Dendritic cell treated with granulocyte-macrophage colony-stimulating factor and Interleukin-4, amounts not matched to agents 40 ng/mL and 50 ng/mL, for 4 days (primary cell): ENCODE data around the gene SIDT1.
A peak's percentile ranks its signal among the peaks of the same experiment; 100 is the strongest.
"Not testable (repeated sequence)": the region's sequence is repeated elsewhere in the genome, so short reads cannot be mapped to it uniquely, and the experiment has no call there.

ENCODE experiments used
- H3K27ac Mint-ChIP-seq: one replicate; pipeline ENCODE4 v1.8.0; 2022; ENCODE audit warnings: mild to moderate bottlenecking, mixed read lengths
- H3K27me3 Mint-ChIP-seq: one replicate; pipeline ENCODE4 v1.8.0; 2022; ENCODE audit warnings: mild to moderate bottlenecking, mixed read lengths
- H3K36me3 Mint-ChIP-seq: one replicate; pipeline ENCODE4 v1.8.0; 2022; ENCODE audit warnings: low read depth, mixed read lengths
- H3K4me1 Mint-ChIP-seq: one replicate; pipeline ENCODE4 v1.8.0; 2022; ENCODE audit warnings: low read depth, mixed read lengths
- H3K4me3 Mint-ChIP-seq: one replicate; pipeline ENCODE4 v1.8.0; 2022; ENCODE audit warnings: mild to moderate bottlenecking, moderate library complexity, mixed read lengths
- H3K9me3 Mint-ChIP-seq: one replicate; pipeline ENCODE4 v1.8.0; 2022; ENCODE audit warnings: mixed read lengths
- intact Hi-C: fragments of 100-400 bp; cut with micrococcal nuclease; formaldehyde crosslinking; loops from one replicate; pipeline ENCODE4 v1.15.0; 2022

Gene SIDT1

DNA sequence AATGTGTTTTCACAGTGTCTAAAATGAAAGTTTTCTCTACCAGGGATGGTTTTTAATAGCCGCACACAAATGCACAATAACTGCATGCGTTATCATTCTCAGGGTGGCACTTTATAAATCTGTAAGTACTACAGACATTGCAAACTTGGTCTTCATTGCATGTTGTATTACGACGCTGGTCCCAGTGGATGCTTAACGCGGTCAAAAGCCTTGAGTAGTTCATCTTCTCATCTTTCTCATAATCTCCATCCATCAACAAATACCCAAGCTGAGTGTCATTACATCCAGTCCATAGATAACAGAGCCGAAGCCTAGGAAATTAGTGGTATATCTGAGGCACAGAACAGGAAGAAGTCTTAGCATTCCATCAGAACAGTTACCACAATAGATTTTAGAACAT is 91.5 kb downstream of the SIDT1 start:
- no peak overlapping the region for H3K27ac Mint-ChIP-seq
- H3K9me3 Mint-ChIP-seq, result no peaks in the 10 kb centered on the region
- peaks cover 41% of the 10 kb centered on the region for H3K4me1 Mint-ChIP-seq
- intact Hi-C loops, result loop anchor here (10.0 kb wide), 1 partner anchor 71 kb away; the partner anchor contains the start of gene USF3
- no peaks in the 10 kb centered on the region for H3K27me3 Mint-ChIP-seq
- no peaks in the 10 kb centered on the region for H3K36me3 Mint-ChIP-seq
- H3K4me3 Mint-ChIP-seq, result no peak overlapping the region

DNA sequence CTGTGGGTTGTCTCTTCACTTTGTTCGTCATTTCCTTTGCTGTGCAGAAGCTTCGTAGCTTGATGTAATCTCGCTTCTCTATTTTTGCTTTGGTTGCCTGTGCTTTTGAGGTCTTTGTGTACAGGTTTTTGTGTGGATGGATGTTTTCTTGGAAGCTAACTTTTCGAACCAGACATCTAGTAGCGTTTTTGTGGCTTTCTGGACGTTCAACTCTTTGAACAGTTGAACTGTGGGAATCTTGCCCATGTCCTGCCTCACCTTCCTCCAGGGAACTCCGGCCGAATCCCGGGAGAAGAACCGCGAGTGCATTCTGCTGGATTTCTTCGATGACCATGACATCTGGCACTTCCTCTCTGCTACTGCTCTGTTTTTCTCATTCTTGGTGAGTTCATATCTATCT is 93.5 kb downstream of the SIDT1 start:
- Mint-ChIP-seq H3K9me3 (no peaks in the 10 kb centered on the region), H3K36me3 (no peaks in the 10 kb centered on the region), H3K27me3 (no peaks in the 10 kb centered on the region), H3K27ac (peak overlapping the region; percentile 81), H3K4me3 (peak overlapping the region; percentile 74), H3K4me1 (peaks cover 31% of the 10 kb centered on the region)
- intact Hi-C loops, result loop anchor here (1.0 to 10.0 kb wide), 3 partner anchors 47 to 131 kb away; partner anchors contain the start of gene USF3

DNA sequence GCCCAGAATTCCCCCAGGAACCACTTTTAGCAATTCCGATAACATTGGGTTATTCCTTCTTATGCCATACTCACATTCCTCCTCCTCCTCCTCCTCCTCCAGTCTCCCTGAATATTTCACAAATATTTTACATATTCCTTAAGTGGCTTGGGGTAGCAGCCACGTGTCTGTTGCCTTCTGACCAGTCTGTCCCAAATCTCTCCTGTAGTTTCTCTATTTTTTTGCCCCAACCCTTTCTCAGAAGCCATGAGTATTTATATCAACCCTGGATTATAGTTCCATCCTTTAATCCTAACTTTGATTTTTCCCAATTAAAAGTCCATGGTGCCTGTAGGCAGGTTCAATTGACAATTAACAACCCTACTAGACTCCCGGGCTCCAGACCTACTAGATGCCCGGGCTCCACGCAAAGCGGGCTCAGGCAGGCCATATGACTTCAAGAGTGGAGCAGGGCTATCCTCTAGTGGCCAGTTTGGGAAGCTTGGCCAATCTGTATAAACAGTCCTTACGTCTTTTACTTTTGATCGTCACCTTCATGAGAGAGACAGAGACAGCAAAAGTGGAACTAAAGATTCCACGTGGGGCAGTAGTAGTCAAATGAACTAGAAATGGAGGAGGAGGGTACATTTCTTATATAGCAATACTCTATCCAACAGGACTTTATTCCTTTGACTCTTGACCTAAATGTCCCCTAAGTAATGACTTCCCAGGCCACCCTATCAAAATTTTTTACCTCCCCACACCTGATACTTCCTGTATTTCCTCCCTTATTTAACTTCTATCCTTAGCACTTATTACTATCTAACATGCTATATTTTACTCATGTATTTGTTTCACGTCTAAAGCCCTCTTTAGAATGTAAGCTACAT is 94.4 kb downstream of the SIDT1 start:
- peak overlapping the region; percentile 74 for H3K4me3 Mint-ChIP-seq

DNA sequence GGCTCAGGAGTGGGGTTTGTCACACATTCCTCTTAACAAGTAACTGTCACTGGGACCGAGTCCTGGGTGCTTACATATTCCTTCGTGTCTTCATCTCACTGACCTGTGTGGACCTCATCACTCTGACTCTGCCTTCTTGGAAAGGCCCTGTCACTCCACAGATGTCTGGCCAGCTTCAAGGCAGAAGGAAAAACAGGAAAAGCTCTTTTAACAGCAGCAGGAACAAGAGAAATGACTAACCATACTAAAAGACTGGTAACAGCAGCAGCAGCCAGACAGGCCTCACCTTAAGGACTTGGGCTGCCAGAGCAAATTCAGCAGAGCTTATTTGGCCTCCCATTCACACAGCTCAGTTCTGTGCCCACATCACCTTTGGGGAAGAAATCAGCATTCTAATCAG is 96.0 kb downstream of the SIDT1 start:
- no peaks in the 10 kb centered on the region for H3K27me3 Mint-ChIP-seq
- no peaks in the 10 kb centered on the region for H3K36me3 Mint-ChIP-seq
- intact Hi-C loops, result loop anchor here (10.0 kb wide), 1 partner anchor 66 kb away; the partner anchor contains the start of gene USF3
- H3K4me3 Mint-ChIP-seq, result no peak overlapping the region
- H3K27ac Mint-ChIP-seq, result no peak overlapping the region
- no peaks in the 10 kb centered on the region for H3K9me3 Mint-ChIP-seq
- H3K4me1 Mint-ChIP-seq, result peaks cover 33% of the 10 kb centered on the region

More for the DNA sequence above, 94.4 kb downstream of the SIDT1 start:
- Mint-ChIP-seq H3K9me3 (no peaks in the 10 kb centered on the region), H3K4me1 (peaks cover 33% of the 10 kb centered on the region), H3K36me3 (no peaks in the 10 kb centered on the region), H3K27me3 (no peaks in the 10 kb centered on the region), H3K27ac (peak overlapping the region; percentile 81)
- intact Hi-C loops, result loop anchor here (1.0 to 10.0 kb wide), 3 partner anchors 48 to 131 kb away; partner anchors contain the start of gene USF3

DNA sequence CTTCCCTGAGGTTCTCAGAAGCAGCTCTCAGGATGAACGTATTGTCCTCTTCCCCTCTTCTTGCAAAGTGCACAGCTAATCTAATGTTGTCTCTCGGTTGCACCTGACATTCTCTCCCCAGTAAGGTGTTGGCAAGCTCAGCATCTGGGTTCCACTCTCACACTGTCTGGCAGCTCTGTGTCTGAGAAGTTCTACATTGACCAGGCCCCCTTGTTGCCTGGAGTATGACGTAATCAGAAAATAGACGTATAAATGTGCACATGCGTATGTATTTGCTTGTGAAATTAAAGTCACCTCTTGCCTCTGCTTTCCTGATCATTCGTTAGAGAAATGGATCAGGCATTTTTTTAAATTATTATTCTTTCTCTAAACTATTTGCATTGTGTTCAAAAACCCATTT is 96.4 kb downstream of the SIDT1 start:
- Mint-ChIP-seq H3K27ac (no peak overlapping the region), H3K9me3 (no peaks in the 10 kb centered on the region), H3K36me3 (no peaks in the 10 kb centered on the region), H3K27me3 (no peaks in the 10 kb centered on the region), H3K4me1 (peaks cover 33% of the 10 kb centered on the region), H3K4me3 (no peak overlapping the region)
- intact Hi-C loops, result loop anchor here (10.0 kb wide), 1 partner anchor 66 kb away; the partner anchor contains the start of gene USF3

DNA sequence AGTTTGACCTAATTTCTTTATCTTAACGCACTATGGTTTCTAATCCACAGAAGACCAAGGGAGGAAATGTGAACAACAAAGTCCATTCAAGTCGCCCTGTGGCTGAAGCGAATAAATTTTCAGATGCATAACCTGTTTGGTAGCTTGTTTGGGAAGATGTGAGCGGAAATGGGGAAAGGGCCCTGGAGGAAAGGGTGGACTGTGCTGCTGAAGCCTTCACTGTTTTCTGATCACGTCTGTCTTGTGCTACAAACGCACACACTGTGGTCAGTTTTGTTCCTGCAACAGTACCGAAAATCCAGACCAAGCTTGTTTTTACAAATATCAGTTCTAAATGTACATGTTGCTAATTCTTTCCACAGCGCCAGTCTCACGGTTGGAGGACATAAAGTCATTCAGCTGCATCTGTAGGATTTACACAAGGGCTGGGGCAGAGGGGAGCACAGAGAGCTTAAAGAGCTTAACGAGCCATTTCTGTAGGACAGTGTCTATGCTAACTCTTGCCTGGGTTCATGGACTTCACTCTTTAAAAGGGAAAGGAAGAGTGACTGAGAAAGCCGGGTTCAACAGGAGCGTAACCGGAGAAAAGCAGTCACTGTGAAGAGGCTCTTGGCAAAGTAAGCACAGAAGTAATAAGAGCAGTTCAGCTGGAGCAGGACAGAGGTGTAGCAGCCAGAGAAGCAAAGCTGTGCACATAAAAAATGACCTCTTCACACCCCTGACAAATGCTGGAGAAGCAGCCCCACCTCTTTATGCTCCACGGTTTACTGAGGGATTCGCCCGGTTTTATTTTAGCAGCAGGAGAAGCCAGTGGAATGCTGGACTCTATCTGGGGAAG is 97.4 kb downstream of the SIDT1 start:
- Mint-ChIP-seq H3K4me1 (peaks cover 33% of the 10 kb centered on the region), H3K27ac (no peak overlapping the region), H3K4me3 (no peak overlapping the region), H3K36me3 (no peaks in the 10 kb centered on the region), H3K27me3 (no peaks in the 10 kb centered on the region), H3K9me3 (no peaks in the 10 kb centered on the region)
- intact Hi-C loops, result loop anchor here (10.0 kb wide), 1 partner anchor 65 kb away; the partner anchor contains the start of gene USF3

DNA sequence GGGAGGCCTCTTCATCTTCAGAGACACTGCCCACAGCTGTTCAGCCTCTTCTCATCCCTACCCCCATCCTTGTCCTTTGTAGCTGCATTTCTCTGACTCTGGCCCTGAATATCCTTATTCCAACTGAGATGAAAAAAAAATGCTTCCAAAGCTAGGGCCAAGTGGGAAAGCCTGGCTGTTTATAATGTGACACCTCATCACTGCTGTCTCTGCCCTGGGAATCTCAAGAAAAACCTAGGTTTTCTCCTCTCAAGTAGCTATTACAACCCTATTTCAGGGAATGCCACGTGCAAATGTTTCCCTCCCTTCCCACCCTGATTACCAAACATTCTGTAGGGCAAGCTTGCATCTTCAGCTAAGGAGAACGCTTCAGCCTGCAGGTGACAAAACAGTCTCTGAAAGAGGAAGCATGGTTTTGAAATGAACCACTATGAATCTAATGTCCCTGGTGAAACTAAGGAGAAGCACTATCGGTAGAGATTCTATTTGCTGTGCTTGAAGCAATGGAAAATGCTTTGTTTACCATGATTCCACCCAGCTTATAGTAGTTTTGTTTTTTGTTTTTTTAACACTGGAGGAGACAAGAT is 98.7 kb downstream of the SIDT1 start:
- H3K36me3 Mint-ChIP-seq, result no peaks in the 10 kb centered on the region
- H3K27ac Mint-ChIP-seq, result no peak overlapping the region
- intact Hi-C loops, result no loop called here
- H3K4me3 Mint-ChIP-seq, result no peak overlapping the region
- H3K9me3 Mint-ChIP-seq, result no peaks in the 10 kb centered on the region
- no peaks in the 10 kb centered on the region for H3K27me3 Mint-ChIP-seq
- peaks cover 22% of the 10 kb centered on the region for H3K4me1 Mint-ChIP-seq

DNA sequence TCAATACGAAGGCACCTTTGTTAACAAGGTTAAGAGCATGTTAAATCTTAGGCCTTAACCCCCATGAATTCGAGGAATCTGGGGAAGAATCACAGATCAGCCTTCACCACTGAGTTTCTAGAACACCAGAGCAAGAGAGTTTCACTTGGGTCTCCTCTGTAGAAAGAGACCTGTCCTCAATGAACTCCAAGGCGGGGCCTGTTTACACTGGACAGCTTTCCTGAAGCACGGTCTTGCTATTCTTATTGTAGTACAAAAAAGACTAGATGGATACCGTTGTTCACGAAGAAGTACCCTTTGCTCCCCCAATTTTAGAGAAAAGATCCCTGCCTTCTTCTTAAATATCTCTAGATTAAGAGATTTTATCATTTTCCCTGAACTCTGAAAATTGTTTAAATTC is 99.2 kb downstream of the SIDT1 start:
- intact Hi-C loops, result no loop called here
- H3K9me3 Mint-ChIP-seq, result no peaks in the 10 kb centered on the region
- H3K27me3 Mint-ChIP-seq, result no peaks in the 10 kb centered on the region
- H3K4me1 Mint-ChIP-seq, result peaks cover 17% of the 10 kb centered on the region
- no peaks in the 10 kb centered on the region for H3K36me3 Mint-ChIP-seq
- H3K27ac Mint-ChIP-seq, result no peak overlapping the region
- H3K4me3 Mint-ChIP-seq, result no peak overlapping the region

DNA sequence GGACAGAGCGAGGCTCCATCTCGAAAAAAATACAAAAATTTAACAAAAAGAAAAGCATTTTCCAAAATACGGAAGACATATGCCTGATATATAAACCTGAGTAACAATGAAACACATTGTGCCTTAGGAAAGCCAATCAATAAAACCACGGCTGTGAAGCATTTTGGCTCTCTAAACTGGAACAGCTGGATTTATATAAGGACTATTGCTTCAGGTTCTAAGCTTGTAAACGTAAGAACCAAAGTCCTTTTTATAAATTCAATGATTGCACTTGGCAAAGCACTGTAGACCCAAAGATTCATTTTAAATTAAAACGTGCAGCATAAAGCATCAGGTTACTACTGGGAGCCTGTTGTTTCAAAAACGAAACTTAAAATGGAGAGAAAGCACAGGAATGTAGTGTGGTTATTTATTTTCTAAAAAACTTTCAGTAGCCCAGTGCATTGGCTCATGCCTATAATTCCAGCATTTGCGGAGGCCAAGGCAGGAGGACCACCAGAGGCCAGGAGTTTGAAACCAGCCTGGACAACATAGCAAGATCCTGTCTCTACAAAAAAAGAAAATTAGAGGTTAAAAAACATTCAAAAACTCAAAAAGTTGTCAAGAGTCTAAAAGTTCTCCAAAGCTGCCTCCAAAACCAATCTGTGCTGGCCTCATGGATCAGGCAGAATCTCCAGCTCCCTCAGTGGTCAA is 102.6 kb downstream of the SIDT1 start:
- H3K27me3 Mint-ChIP-seq, result no peaks in the 10 kb centered on the region
- H3K4me3 Mint-ChIP-seq, result no peak overlapping the region
- H3K27ac Mint-ChIP-seq, result no peak overlapping the region
- peaks cover 9% of the 10 kb centered on the region for H3K4me1 Mint-ChIP-seq
- no peaks in the 10 kb centered on the region for H3K36me3 Mint-ChIP-seq
- intact Hi-C loops, result no loop called here
- H3K9me3 Mint-ChIP-seq, result no peaks in the 10 kb centered on the region

DNA sequence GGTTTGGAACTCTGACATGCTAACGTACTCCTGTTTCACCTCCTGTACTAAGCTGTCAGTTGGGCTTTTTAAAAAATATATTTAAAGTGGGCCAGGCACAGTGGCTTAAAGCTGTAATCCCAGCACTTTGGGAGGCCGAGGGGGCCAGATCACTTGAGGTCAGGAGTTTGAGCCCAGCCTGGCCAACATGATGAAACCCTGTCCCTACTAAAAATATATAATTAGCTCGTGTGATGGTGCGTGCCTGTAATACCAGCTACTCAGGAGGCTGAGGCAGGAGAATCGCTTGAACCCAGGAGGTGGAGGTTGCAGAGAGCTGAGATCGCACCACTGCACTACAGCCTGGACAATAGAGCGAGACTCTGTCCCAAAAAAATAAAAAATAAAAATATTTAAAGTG is 103.7 kb downstream of the SIDT1 start:
- H3K27me3 Mint-ChIP-seq, H3K27ac Mint-ChIP-seq, H3K4me3 Mint-ChIP-seq, intact Hi-C loops, H3K36me3 Mint-ChIP-seq, H3K9me3 Mint-ChIP-seq, H3K4me1 Mint-ChIP-seq: not testable (repeated sequence)

DNA sequence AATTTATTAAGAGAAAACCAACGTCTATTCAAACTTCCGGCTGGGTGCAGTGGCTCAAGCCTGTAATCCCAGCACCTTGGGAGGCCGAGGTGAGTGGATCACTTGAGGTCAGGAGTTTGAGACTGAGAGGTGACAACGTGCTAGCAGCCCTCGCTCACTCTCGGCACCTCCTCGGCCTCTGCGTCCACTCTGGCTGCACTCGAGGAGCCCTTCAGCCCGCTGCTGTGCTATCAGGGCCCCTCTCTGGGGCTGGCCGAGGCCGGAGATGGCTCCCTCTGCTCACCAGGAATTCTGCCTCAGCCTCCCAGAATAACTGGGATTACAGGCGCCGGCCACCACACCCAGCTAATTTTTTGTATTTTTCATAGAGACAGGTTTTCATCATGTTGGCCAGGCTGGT is 105.4 kb downstream of the SIDT1 start:
- intact Hi-C loops, result no loop called here
- Mint-ChIP-seq H3K4me1 (no peaks in the 10 kb centered on the region), H3K27ac (no peak overlapping the region), H3K27me3 (no peaks in the 10 kb centered on the region), H3K4me3 (no peak overlapping the region), H3K36me3 (no peaks in the 10 kb centered on the region), H3K9me3 (no peaks in the 10 kb centered on the region)

DNA sequence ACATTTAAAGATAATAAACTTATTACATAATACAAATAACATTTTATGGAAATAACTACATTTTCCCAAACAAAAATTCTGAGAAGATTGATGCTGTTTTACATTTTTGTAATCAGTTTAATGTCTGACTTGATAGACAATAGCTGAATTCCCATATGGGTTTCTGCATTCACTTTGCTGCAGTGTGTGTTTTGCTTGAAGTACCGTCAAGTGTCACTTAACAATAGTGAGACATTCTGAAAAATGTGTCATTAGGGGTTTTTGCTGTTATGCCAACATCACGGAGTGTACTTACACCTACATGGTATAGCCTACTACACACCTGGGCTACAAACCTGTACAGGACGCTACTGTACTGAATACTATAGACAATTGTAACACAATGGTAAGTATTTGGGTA is 106.6 kb downstream of the SIDT1 start:
- Mint-ChIP-seq H3K4me3 (no peak overlapping the region), H3K27me3 (no peaks in the 10 kb centered on the region), H3K9me3 (peaks cover 5% of the 10 kb centered on the region), H3K4me1 (no peaks in the 10 kb centered on the region), H3K27ac (no peak overlapping the region), H3K36me3 (no peaks in the 10 kb centered on the region)
- intact Hi-C loops, result no loop called here

DNA sequence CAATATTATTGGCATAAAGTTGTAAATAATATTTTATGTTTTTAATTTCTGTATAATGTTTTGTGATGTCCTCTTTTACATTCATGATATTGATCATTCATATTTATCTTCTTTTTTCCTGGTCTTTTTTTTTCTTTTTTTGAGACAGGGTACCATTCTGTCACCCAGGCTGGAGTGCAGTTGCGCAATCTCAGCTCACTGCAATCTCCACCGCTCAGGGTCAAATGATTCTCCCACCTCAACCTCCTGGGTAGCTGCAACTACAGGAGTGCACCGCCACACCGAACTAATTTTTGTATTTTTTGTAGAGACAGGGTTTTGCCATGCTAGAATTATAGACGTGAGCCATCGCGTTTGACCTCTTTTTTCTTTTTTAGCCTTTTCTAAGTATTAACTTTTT is 111.2 kb downstream of the SIDT1 start:
- Mint-ChIP-seq H3K27me3 (no peaks in the 10 kb centered on the region), H3K36me3 (peaks cover 14% of the 10 kb centered on the region), H3K27ac (no peak overlapping the region), H3K4me3 (no peak overlapping the region), H3K9me3 (peaks cover 37% of the 10 kb centered on the region), H3K4me1 (no peaks in the 10 kb centered on the region)
- intact Hi-C loops, result no loop called here
